ENCODE data around the gene TADA2A. TPM values are rescaled to one million over a fixed set of nuclear protein-coding genes. Genes with fewer than 3 reads are reported as not detected.

TADA2A gene, protein sequence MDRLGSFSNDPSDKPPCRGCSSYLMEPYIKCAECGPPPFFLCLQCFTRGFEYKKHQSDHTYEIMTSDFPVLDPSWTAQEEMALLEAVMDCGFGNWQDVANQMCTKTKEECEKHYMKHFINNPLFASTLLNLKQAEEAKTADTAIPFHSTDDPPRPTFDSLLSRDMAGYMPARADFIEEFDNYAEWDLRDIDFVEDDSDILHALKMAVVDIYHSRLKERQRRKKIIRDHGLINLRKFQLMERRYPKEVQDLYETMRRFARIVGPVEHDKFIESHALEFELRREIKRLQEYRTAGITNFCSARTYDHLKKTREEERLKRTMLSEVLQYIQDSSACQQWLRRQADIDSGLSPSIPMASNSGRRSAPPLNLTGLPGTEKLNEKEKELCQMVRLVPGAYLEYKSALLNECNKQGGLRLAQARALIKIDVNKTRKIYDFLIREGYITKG
- 15.5 and 16.1 TPM in 2 replicates for total RNA-seq

DNA sequence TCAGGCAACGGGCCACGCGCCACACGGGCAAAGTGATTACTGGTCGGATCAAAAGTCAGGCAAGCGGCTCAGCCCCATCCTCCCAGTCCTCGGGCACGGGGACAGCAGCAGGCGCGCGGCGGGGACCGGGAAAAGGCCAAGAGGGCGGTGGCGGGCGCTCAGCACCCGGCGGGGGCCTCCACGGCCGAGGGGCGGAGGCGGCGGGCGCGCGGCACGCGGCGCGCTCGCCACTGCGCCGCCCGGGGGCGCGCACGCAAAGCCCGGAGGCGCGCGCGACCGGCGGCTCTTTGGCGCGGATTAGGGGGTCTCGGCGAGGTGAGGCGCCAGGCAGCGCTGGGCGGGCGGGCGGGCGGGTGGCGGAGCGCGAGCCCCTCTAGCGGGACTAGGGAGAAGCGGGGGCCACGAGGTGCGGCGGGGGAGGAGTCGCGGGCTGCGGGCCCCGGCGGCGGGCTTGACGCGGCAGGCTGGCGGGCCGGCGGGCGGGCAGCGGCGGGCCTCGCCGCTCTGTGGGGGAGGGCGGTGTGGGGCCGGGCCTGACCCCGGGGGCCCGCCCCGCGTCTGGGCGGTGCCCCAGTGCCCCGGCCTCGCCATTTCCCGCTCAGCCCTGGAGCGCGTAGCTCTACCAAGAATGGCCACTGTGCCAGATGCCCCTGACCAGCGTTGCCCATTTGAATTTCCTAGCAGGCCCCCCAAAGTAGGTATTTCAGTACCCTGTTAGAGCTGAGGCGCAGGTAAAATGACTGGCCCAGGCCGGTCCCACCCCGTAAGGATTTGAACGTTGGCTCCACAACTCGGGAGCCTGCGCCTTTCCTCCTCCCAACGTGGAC, at the start of gene TADA2A, which contains the start of gene ACACA:
Gene TADA2A, plus strand, starts transcription at position 252 of the 827 bp plus-strand sequence. CDS start 4,480 bp downstream, outside the sequence.
Gene ACACA, minus strand, starts transcription at position 202 of the 827 bp plus-strand sequence. CDS start 537 bp downstream, outside the sequence.
- DNase-seq (ENCODE audit: low read depth) = peak; percentile 76
- peak within 1 kb of the TSS; percentile 80 for H3K4me3 ChIP-seq (ENCODE audit: low read depth, low read length)
- TF ChIP-seq, protein P1, sequence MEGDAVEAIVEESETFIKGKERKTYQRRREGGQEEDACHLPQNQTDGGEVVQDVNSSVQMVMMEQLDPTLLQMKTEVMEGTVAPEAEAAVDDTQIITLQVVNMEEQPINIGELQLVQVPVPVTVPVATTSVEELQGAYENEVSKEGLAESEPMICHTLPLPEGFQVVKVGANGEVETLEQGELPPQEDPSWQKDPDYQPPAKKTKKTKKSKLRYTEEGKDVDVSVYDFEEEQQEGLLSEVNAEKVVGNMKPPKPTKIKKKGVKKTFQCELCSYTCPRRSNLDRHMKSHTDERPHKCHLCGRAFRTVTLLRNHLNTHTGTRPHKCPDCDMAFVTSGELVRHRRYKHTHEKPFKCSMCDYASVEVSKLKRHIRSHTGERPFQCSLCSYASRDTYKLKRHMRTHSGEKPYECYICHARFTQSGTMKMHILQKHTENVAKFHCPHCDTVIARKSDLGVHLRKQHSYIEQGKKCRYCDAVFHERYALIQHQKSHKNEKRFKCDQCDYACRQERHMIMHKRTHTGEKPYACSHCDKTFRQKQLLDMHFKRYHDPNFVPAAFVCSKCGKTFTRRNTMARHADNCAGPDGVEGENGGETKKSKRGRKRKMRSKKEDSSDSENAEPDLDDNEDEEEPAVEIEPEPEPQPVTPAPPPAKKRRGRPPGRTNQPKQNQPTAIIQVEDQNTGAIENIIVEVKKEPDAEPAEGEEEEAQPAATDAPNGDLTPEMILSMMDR (IDR thresholded peaks at IDR 0.05; ENCODE audit: insufficient read depth, low read depth, low read length) = no peak

DNA sequence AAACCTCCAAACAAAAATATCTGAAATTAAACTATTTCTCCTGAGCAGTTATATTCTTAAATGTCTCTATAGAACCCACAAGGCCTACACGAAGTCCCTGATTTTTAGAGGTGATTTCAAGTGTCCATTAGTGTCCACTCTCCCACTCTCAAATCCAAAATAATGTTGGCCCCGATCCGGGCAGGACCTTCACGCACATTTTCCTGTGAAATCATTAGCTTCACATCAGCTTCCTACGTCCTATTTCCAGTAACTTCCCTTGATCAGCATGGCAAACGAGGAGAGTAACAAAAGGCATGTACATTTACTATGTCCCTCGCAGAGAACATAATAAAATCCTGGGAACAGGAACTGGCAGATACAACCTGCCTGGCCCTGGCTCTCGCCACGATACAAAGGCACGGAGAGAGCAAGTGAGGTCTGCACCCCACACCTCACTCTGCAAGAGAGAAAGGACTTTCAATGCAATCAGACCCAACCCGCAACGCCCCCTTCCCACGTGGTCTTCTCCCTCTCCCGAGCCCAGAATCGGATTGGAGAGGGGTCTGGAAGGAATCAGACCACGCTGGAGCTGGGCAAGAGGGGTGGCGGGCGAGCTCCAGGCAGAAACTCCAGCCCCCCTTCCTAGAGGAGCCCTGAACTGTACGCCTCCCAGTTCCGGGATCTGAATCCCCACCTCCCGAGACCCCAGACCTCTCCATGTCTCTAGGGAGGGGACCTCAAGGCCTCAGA, 48.4 kb upstream of the TADA2A start:
- TF ChIP-seq, protein P1 (IDR thresholded peaks at IDR 0.05; ENCODE audit: insufficient read depth, low read depth, low read length) = no peak
- peak; percentile 67 for DNase-seq (ENCODE audit: low read depth)
- H3K4me3 ChIP-seq (ENCODE audit: low read depth, low read length) = peak overlapping the region; percentile 93

DNA sequence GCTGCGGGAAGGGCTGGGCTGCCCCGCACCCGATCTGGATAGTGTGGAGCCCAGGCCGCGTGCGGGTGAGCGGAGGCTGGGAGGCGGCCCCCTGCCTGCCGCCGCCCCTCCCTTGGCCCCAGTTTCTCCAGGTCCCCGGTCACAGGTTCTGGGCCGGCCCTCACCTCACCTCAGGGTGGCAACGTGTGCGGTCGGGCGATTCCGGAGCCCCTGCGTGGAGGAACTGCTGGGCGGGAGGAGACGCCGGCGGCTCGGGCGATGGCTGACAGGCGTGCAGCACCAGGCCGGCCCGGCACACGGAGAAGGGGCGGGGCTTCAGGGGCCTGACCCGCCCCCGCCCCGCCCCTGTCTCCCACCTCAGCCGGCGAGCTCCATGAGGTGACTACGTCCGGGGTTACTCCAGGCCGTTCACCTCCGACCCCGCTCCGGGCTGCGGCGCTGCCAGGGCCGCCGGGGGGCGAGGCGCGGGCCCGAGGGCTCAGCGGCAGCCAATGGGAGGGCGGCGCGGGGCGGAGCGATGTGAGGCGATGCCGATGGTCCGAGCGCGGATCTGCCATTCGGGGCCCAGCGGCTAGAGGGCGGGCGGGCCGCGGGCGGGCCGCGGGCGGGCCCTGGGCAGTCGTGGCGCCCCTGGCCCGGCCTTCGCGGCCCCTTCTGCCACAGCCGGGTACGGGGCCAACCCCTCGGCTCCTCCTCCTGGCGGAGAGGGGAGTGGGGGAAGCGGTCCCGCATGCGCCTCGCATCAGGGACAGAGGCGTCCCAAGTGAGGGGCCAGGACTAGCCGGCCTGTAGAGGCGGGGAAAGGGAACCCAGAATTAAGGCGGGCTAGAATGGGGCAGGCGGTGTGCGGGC, 47.6 kb upstream of the TADA2A start:
- TF ChIP-seq, protein P1 (IDR thresholded peaks at IDR 0.05; ENCODE audit: insufficient read depth, low read depth, low read length) = peak; percentile 4
- peak; percentile 97 for DNase-seq (ENCODE audit: low read depth)
- peak overlapping the region; percentile 93 for H3K4me3 ChIP-seq (ENCODE audit: low read depth, low read length)

DNA sequence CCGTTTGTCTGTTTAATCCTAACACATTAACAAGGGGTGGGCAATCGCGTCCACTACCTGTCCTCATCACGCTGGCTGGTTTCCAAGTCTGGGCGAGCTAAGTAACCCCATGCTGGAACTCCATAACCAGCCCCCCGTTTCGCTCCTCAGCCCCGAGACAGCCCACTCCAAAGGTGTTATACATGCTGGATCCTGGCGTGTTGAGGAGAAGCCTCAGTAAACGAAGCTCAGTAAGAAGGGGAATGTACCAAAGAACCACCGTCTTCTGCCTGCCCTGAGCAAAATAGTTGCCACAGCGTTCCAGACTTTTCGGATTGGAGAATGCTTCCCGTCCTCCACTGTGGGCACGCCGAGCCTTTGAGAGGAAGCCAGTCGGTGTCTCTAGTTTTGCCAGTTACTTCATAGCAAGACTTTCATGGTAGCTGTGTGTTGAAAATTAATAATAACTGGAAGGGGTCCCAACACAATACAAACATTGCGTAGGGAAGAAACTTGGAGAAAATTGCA, 47.0 kb upstream of the TADA2A start:
- TF ChIP-seq, protein P1 (IDR thresholded peaks at IDR 0.05; ENCODE audit: insufficient read depth, low read depth, low read length) = no peak
- no peak for DNase-seq (ENCODE audit: low read depth)
- H3K4me3 ChIP-seq (ENCODE audit: low read depth, low read length) = peak overlapping the region; percentile 54

DNA sequence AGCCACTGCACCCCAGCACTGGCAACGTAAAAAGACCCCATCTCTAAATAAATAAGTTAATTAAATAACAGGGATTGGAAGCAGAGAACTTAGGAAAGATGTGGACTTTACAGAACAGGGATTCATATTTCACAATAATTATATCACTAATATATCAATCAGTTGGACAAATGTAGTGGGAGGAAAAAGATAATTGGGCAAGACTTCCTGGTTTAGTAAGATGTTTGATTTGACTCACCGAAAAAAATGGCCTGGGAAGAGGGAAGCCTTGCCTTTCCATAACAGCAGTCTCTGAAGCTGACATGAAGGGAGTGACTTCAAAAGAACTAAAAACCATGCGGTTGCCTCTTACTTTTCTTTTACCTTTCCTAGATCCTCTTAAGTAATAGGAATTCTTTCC, 46.1 kb upstream of the TADA2A start:
- DNase-seq (ENCODE audit: low read depth) = peak; percentile 23
- H3K4me3 ChIP-seq (ENCODE audit: low read depth, low read length) = no peak overlapping the region
- TF ChIP-seq, protein P1 (IDR thresholded peaks at IDR 0.05; ENCODE audit: insufficient read depth, low read depth, low read length) = no peak
